ENCODE results near the gene METAP1. TPM values are rescaled to one million over a fixed set of nuclear protein-coding genes. Genes with fewer than 3 reads are reported as not detected.

METAP1 gene
- total and polyA plus RNA-seq, 2 of the 8 experiments (the other 6 are each of a cell fraction or from before 2014, with no cell fraction given): 50.6 to 85.2 TPM

GRCh38 chr4:99099311-99099710, 103.8 kb downstream of the METAP1 start (continued):
- TF ChIP-seq CHD7 (IDR thresholded peaks at IDR 0.05; ENCODE audit: insufficient replicate concordance, low read length) (no peak), EP300 (IDR thresholded peaks at IDR 0.05; ENCODE audit: borderline replicate concordance in 1 of 2, low read depth in 2 of 2, low read length in 2 of 2) (no peak), GABPA (IDR thresholded peaks at IDR 0.05; ENCODE audit: borderline replicate concordance, insufficient read depth, low read length) (no peak), CBX8 (IDR thresholded peaks at IDR 0.05; ENCODE audit: borderline replicate concordance, low read depth, low read length) (no peak), CTCF (IDR thresholded peaks at IDR 0.05; ENCODE audit: control extremely low read depth in 1 of 3, insufficient read depth in 1 of 3, low read depth in 1 of 3, low read length in 3 of 3) (no peak), PHF8 (conservative IDR thresholded peaks at IDR 0.05; ENCODE audit: low read depth, low read length) (no peak)
- TF ChIP-seq, protein P1, sequence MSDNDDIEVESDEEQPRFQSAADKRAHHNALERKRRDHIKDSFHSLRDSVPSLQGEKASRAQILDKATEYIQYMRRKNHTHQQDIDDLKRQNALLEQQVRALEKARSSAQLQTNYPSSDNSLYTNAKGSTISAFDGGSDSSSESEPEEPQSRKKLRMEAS (IDR thresholded peaks at IDR 0.05): no peak
